ENCODE data around the gene CPSF7.
"Not testable (repeated sequence)": the region's sequence is repeated elsewhere in the genome, so short reads cannot be mapped to it uniquely, and the experiment has no call there.

Gene CPSF7

GRCh38 chr11:61429691-61430582 is at the start of gene CPSF7, which contains the start of gene SDHAF2:
Gene CPSF7, minus strand, starts transcription at chr11:61429975. Its CDS starts 740 bp downstream, at chr11:61429235.
Gene SDHAF2, plus strand, starts transcription at chr11:61430124. Its CDS starts 23 bp downstream, at chr11:61430147.
- DNase-seq (ENCODE audit: low read depth) = peak; percentile 99
- Histone ChIP-seq H3K9ac (ENCODE audit: low read length) (peak within 1 kb of the TSS; percentile 97), H3K36me3 (ENCODE audit: control insufficient read depth, insufficient read depth, low read length, severe bottlenecking) (peaks cover 38% of the 10 kb centered on the region), H3K9me3 (ENCODE audit: control insufficient read depth, low read length) (no peaks in the 10 kb centered on the region), H3K4me1 (ENCODE audit: control insufficient read depth, insufficient read depth, low read length) (peaks cover 25% of the 10 kb centered on the region), H3K27me3 (replicated peaks; ENCODE audit: control insufficient read depth, insufficient read depth, low read length) (no peaks in the 10 kb centered on the region), H3K4me3 (ENCODE audit: low read length) (peak within 1 kb of the TSS; percentile 97)

- Histone ChIP-seq H3K4me3 (ENCODE audit: low read length) (no peak overlapping the region), H3K9me3 (ENCODE audit: control insufficient read depth, low read length) (no peaks in the 10 kb centered on the region), H3K9ac (ENCODE audit: low read length) (peak overlapping the region; percentile 37), H3K36me3 (ENCODE audit: control insufficient read depth, insufficient read depth, low read length, severe bottlenecking) (no peaks in the 10 kb centered on the region), H3K27me3 (replicated peaks; ENCODE audit: control insufficient read depth, insufficient read depth, low read length) (peaks cover 16% of the 10 kb centered on the region), H3K4me1 (ENCODE audit: control insufficient read depth, insufficient read depth, low read length) (peaks cover 36% of the 10 kb centered on the region)
- peak; percentile 66 for DNase-seq (ENCODE audit: low read depth)
Observed at GRCh38 chr11:61477727-61478148, 48.0 kb upstream of the CPSF7 start.

GRCh38 chr11:61477126-61477525 is 47.4 kb upstream of the CPSF7 start:
- Histone ChIP-seq H3K9me3 (ENCODE audit: control insufficient read depth, low read length) (no peaks in the 10 kb centered on the region), H3K4me1 (ENCODE audit: control insufficient read depth, insufficient read depth, low read length) (peaks cover 42% of the 10 kb centered on the region), H3K4me3 (ENCODE audit: low read length) (no peak overlapping the region), H3K36me3 (ENCODE audit: control insufficient read depth, insufficient read depth, low read length, severe bottlenecking) (no peaks in the 10 kb centered on the region), H3K9ac (ENCODE audit: low read length) (peak overlapping the region; percentile 37), H3K27me3 (replicated peaks; ENCODE audit: control insufficient read depth, insufficient read depth, low read length) (peaks cover 10% of the 10 kb centered on the region)
- DNase-seq (ENCODE audit: low read depth) = no peak

- H3K27me3 ChIP-seq (replicated peaks; ENCODE audit: control insufficient read depth, insufficient read depth, low read length) = peaks cover 6% of the 10 kb centered on the region
- H3K4me3 ChIP-seq (ENCODE audit: low read length) = no peak overlapping the region
- peaks cover 46% of the 10 kb centered on the region for H3K4me1 ChIP-seq (ENCODE audit: control insufficient read depth, insufficient read depth, low read length)
- H3K9ac ChIP-seq (ENCODE audit: low read length) = peak overlapping the region; percentile 26
- no peaks in the 10 kb centered on the region for H3K9me3 ChIP-seq (ENCODE audit: control insufficient read depth, low read length)
- no peaks in the 10 kb centered on the region for H3K36me3 ChIP-seq (ENCODE audit: control insufficient read depth, insufficient read depth, low read length, severe bottlenecking)
- DNase-seq (ENCODE audit: low read depth) = no peak
Observed at GRCh38 chr11:61476371-61476770, 46.6 kb upstream of the CPSF7 start.

GRCh38 chr11:61475433-61475832 is 45.7 kb upstream of the CPSF7 start:
- Histone ChIP-seq H3K4me3 (ENCODE audit: low read length) (no peak overlapping the region), H3K9me3 (ENCODE audit: control insufficient read depth, low read length) (no peaks in the 10 kb centered on the region), H3K9ac (ENCODE audit: low read length) (peak overlapping the region; percentile 87), H3K27me3 (replicated peaks; ENCODE audit: control insufficient read depth, insufficient read depth, low read length) (peaks cover 6% of the 10 kb centered on the region), H3K36me3 (ENCODE audit: control insufficient read depth, insufficient read depth, low read length, severe bottlenecking) (no peaks in the 10 kb centered on the region), H3K4me1 (ENCODE audit: control insufficient read depth, insufficient read depth, low read length) (peaks cover 46% of the 10 kb centered on the region)
- no peak for DNase-seq (ENCODE audit: low read depth)

GRCh38 chr11:61474013-61474643 is 44.4 kb upstream of the CPSF7 start:
- Histone ChIP-seq H3K27me3 (replicated peaks; ENCODE audit: control insufficient read depth, insufficient read depth, low read length) (no peaks in the 10 kb centered on the region), H3K4me1 (ENCODE audit: control insufficient read depth, insufficient read depth, low read length) (peaks cover 46% of the 10 kb centered on the region), H3K4me3 (ENCODE audit: low read length) (peak overlapping the region; percentile 1), H3K9ac (ENCODE audit: low read length) (peak overlapping the region; percentile 87), H3K36me3 (ENCODE audit: control insufficient read depth, insufficient read depth, low read length, severe bottlenecking) (peaks cover 3% of the 10 kb centered on the region), H3K9me3 (ENCODE audit: control insufficient read depth, low read length) (no peaks in the 10 kb centered on the region)
- DNase-seq (ENCODE audit: low read depth) = no peak

GRCh38 chr11:61473370-61474012 is 43.7 kb upstream of the CPSF7 start:
- Histone ChIP-seq H3K4me1 (ENCODE audit: control insufficient read depth, insufficient read depth, low read length) (peaks cover 46% of the 10 kb centered on the region), H3K4me3 (ENCODE audit: low read length) (peak overlapping the region; percentile 1), H3K9ac (ENCODE audit: low read length) (peak overlapping the region; percentile 87), H3K36me3 (ENCODE audit: control insufficient read depth, insufficient read depth, low read length, severe bottlenecking) (peaks cover 3% of the 10 kb centered on the region), H3K27me3 (replicated peaks; ENCODE audit: control insufficient read depth, insufficient read depth, low read length) (no peaks in the 10 kb centered on the region), H3K9me3 (ENCODE audit: control insufficient read depth, low read length) (no peaks in the 10 kb centered on the region)
- peak; percentile 22 for DNase-seq (ENCODE audit: low read depth)

- peaks cover 51% of the 10 kb centered on the region for H3K4me1 ChIP-seq (ENCODE audit: control insufficient read depth, insufficient read depth, low read length)
- H3K9me3 ChIP-seq (ENCODE audit: control insufficient read depth, low read length) = no peaks in the 10 kb centered on the region
- peak overlapping the region; percentile 87 for H3K9ac ChIP-seq (ENCODE audit: low read length)
- H3K27me3 ChIP-seq (replicated peaks; ENCODE audit: control insufficient read depth, insufficient read depth, low read length) = no peaks in the 10 kb centered on the region
- H3K36me3 ChIP-seq (ENCODE audit: control insufficient read depth, insufficient read depth, low read length, severe bottlenecking) = peaks cover 3% of the 10 kb centered on the region
- peak overlapping the region; percentile 59 for H3K4me3 ChIP-seq (ENCODE audit: low read length)
- DNase-seq (ENCODE audit: low read depth) = no peak
Observed at GRCh38 chr11:61472868-61473267, 43.1 kb upstream of the CPSF7 start.

GRCh38 chr11:61472282-61472681 is 42.5 kb upstream of the CPSF7 start:
- H3K27me3 ChIP-seq (replicated peaks; ENCODE audit: control insufficient read depth, insufficient read depth, low read length) = no peaks in the 10 kb centered on the region
- no peak for DNase-seq (ENCODE audit: low read depth)

GRCh38 chr11:61468002-61468401 is 38.2 kb upstream of the CPSF7 start:
- Histone ChIP-seq H3K27me3 (replicated peaks; ENCODE audit: control insufficient read depth, insufficient read depth, low read length) (no peaks in the 10 kb centered on the region), H3K4me3 (ENCODE audit: low read length) (no peak overlapping the region), H3K9ac (ENCODE audit: low read length) (no peak overlapping the region), H3K36me3 (ENCODE audit: control insufficient read depth, insufficient read depth, low read length, severe bottlenecking) (peaks cover 7% of the 10 kb centered on the region), H3K9me3 (ENCODE audit: control insufficient read depth, low read length) (no peaks in the 10 kb centered on the region), H3K4me1 (ENCODE audit: control insufficient read depth, insufficient read depth, low read length) (peaks cover 19% of the 10 kb centered on the region)
- no peak for DNase-seq (ENCODE audit: low read depth)

More at GRCh38 chr11:61472282-61472681, 42.5 kb upstream of the CPSF7 start:
- peaks cover 49% of the 10 kb centered on the region for H3K4me1 ChIP-seq (ENCODE audit: control insufficient read depth, insufficient read depth, low read length)
- peak overlapping the region; percentile 59 for H3K4me3 ChIP-seq (ENCODE audit: low read length)
- H3K9me3 ChIP-seq (ENCODE audit: control insufficient read depth, low read length) = no peaks in the 10 kb centered on the region
- peaks cover 3% of the 10 kb centered on the region for H3K36me3 ChIP-seq (ENCODE audit: control insufficient read depth, insufficient read depth, low read length, severe bottlenecking)
- peak overlapping the region; percentile 87 for H3K9ac ChIP-seq (ENCODE audit: low read length)

- H3K9ac ChIP-seq (ENCODE audit: low read length); H3K27me3 ChIP-seq (replicated peaks; ENCODE audit: control insufficient read depth, insufficient read depth, low read length); H3K36me3 ChIP-seq (ENCODE audit: control insufficient read depth, insufficient read depth, low read length, severe bottlenecking); H3K9me3 ChIP-seq (ENCODE audit: control insufficient read depth, low read length); H3K4me3 ChIP-seq (ENCODE audit: low read length); DNase-seq (ENCODE audit: low read depth): not testable (repeated sequence)
- H3K4me1 ChIP-seq (ENCODE audit: control insufficient read depth, insufficient read depth, low read length) = peaks cover 15% of the 10 kb centered on the region
Observed at GRCh38 chr11:61467602-61468001, 37.8 kb upstream of the CPSF7 start.

All from adipocyte (in vitro differentiated cells).